CD8-positive, alpha-beta memory T cell (primary cell): ENCODE measurements around the gene ZBED4. TPM values are rescaled to one million over a fixed set of nuclear protein-coding genes. Genes with fewer than 3 reads are reported as not detected.

ENCODE experiments used
- CTCF ChIA-PET: fragments of 350-600 bp; sonication (Branson Sonifier 250); formaldehyde crosslinking; loops from one replicate; lab custom pipeline; 2021; ENCODE audit warnings: antibody characterized with exemption; lab: Charles Lee
- POLR2A ChIA-PET: fragments of 350-600 bp; sonication (Branson Sonifier 250); formaldehyde crosslinking; loops from one replicate; lab custom pipeline; 2021; ENCODE audit warnings: antibody characterized with exemption; lab: Charles Lee
- DNase-seq, 5 donors: peaks; one replicate each; pipeline versions ENCODE4 v3.0.0 to v3.0.0-alpha.2; 2020 to 2022; ENCODE audit warnings: mixed read lengths in 1 of 5
- H3K27ac ChIP-seq: one replicate; pipeline ENCODE4 v1.7.0; 2013; ENCODE audit warnings: low read depth, mild to moderate bottlenecking, low read length, moderate library complexity
- H3K27me3 ChIP-seq: 2 replicates; pipeline ENCODE4 v1.7.0; 2013; ENCODE audit warnings: low read length, mild to moderate bottlenecking; ENCODE audit not compliant: insufficient read depth, poor library complexity, severe bottlenecking
- H3K36me3 ChIP-seq: 2 replicates; pipeline ENCODE4 v1.7.0; 2013; ENCODE audit warnings: mild to moderate bottlenecking, low read length, moderate library complexity; ENCODE audit not compliant: insufficient read depth
- H3K4me1 ChIP-seq: 2 replicates; pipeline ENCODE4 v1.7.0; 2013; ENCODE audit warnings: mild to moderate bottlenecking, low read length, moderate library complexity; ENCODE audit not compliant: insufficient read depth
- H3K4me3 ChIP-seq: 2 replicates; pipeline ENCODE4 v1.7.0; 2013; ENCODE audit warnings: mild to moderate bottlenecking, low read length
- H3K9me3 ChIP-seq: 2 replicates; pipeline ENCODE4 v1.7.0; 2013; ENCODE audit warnings: mild to moderate bottlenecking, low read length
- H3K27ac Mint-ChIP-seq, 8 donors: one replicate each; pipeline ENCODE4 v1.8.0; 2020 to 2021; ENCODE audit warnings: mixed read lengths in 8 of 8, mild to moderate bottlenecking in 6 of 8, inconsistent platforms in 3 of 8, moderate library complexity in 3 of 8
- H3K27me3 Mint-ChIP-seq, 2 donors: one replicate each; pipeline ENCODE4 v1.8.0; 2020 to 2021; ENCODE audit warnings: mixed read lengths in 2 of 2, mild to moderate bottlenecking in 1 of 2, moderate library complexity in 1 of 2
- H3K36me3 Mint-ChIP-seq, 3 donors: one replicate each; pipeline ENCODE4 v1.8.0; 2020 to 2021; ENCODE audit warnings: mixed read lengths in 3 of 3, inconsistent platforms in 1 of 3, mild to moderate bottlenecking in 1 of 3
- H3K4me1 Mint-ChIP-seq, 3 donors: one replicate each; pipeline ENCODE4 v1.8.0; 2020 to 2021; ENCODE audit warnings: mixed read lengths in 3 of 3, inconsistent platforms in 1 of 3, mild to moderate bottlenecking in 1 of 3
- H3K4me3 Mint-ChIP-seq, 7 donors: one replicate each; pipeline ENCODE4 v1.8.0; 2020 to 2021; ENCODE audit warnings: mixed read lengths in 7 of 7, mild to moderate bottlenecking in 6 of 7, moderate library complexity in 4 of 7, inconsistent platforms in 2 of 7
- H3K9me3 Mint-ChIP-seq, 5 donors: one replicate each; pipeline ENCODE4 v1.8.0; 2020 to 2022; ENCODE audit warnings: mixed read lengths in 5 of 5, mild to moderate bottlenecking in 3 of 5, moderate library complexity in 2 of 5, inconsistent platforms in 1 of 5
- polyA plus RNA-seq: library from polyadenylated mRNA; unstranded; fragments of 300-500 nt; fragmentation: Illumina TruSeq; gene quantifications from one replicate; pipeline ENCODE4 v1.2.3, GENCODE V29; 2021
- total RNA-seq, 2 experiments: library from RNA; stranded (reverse); gene quantifications; one replicate each; pipeline ENCODE4 v1.2.3, GENCODE V29; 2021

Gene ZBED4
- total and polyA plus RNA-seq, 3 experiments from 2014 or later = 11.1 to 24.3 (median 24.2) TPM

DNA sequence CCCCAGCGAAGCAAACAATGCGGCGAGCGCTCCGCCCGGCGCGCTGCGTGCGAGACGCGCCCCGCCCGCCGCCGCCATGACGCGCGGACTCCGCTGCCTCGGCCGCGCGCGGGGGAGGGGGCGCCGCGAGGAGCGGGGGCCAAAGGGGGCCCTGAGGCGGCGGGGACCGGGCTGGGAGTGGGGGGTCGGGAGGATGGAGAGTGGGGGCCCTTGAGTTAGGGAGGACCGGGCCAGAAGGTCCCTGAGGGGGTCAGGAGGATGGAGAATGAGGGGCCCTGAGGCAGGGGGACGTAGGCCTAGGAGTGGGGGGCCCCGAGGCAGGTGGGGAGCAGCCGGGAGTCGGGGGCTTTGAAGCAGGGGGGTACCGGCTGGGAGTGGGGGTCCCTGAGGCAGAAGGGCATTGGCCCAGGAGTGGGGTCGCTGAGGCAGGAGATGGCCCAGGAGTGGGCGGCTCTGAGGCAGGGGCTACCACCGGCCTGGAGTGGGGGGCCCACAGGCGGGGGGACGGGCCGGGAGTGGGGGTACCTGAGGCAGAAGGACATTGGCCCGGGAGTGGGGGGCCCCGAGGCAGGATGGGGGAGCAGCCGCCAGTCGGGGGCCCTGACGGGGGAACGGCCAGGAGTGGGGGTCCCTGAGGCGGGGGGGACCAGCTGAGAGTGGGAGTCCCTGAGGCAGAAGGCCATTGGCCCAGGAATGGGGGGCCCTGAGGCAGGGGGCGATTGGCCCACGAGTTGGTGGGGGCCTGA is 25.6 kb upstream of the ZBED4 start, which contains the start of gene BRD1:
TSS of gene BRD1 (minus strand) at position 21 of the 746 bp plus-strand sequence. CDS start 3,556 bp downstream, outside the sequence.
- H3K36me3 Mint-ChIP-seq = peaks cover 4 to 35% (median 9%) of the 10 kb centered on the region in 3 donors
- Histone ChIP-seq H3K27ac (peak within 1 kb of the TSS; percentile 78), H3K4me1 (peaks cover 28% of the 10 kb centered on the region), H3K9me3 (no peaks in the 10 kb centered on the region), H3K27me3 (no peaks in the 10 kb centered on the region), H3K36me3 (peaks cover 5% of the 10 kb centered on the region), H3K4me3 (peak within 1 kb of the TSS; percentile 84)
- H3K4me3 Mint-ChIP-seq = peak within 1 kb of the TSS; percentile 91 to 98 (median 93)
- H3K4me1 Mint-ChIP-seq = peaks cover 32 to 48% (median 39%) of the 10 kb centered on the region in 3 donors
- peak within 1 kb of the TSS; percentile 85 to 98 (median 96) for H3K27ac Mint-ChIP-seq
- ChIA-PET CTCF (interaction anchor here (1.2 kb wide), 1 partner anchor 203 kb away, joined by 3 read pairs; no protein-coding TSS in a partner anchor), POLR2A (no interaction called here)
- H3K9me3 Mint-ChIP-seq = no peaks in the 10 kb centered on the region
- DNase-seq = peak; percentile 23 to 65 (median 55)
- peaks cover 0 to 4% of the 10 kb centered on the region in 2 donors for H3K27me3 Mint-ChIP-seq

DNA sequence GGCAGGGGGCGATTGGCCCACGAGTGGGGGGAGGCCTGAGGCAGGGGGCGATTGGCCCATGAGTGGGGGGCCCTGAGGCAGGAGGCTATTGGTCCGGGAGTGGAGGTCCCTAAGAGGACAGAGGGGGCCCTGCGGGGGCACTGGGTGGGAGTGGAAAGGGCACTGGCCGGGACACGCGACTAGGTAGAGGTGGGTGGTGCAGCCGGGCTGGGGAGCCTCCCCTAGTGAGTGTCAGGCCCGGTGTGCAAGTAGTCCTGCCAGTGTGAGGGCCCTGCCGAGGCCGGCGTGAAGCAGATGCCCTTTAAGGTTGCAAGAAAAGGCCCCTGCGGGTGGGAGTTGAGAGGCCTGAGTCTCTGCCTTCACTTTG is 25.1 kb upstream of the ZBED4 start:
- H3K27ac ChIP-seq = no peak overlapping the region
- Mint-ChIP-seq H3K9me3 (no peaks in the 10 kb centered on the region), H3K36me3 (peaks cover 4 to 30% (median 9%) of the 10 kb centered on the region in 3 donors), H3K27ac (peak overlapping the region in 6 of 8 donors; percentile 47 to 85 (median 64)), H3K4me3 (peak overlapping the region; percentile 48 to 80 (median 67)), H3K27me3 (peaks cover 0 to 6% of the 10 kb centered on the region in 2 donors), H3K4me1 (peaks cover 31 to 43% (median 38%) of the 10 kb centered on the region in 3 donors)
- no peak for DNase-seq
- H3K4me3 ChIP-seq = no peak overlapping the region
- POLR2A ChIA-PET = no interaction called here
- peaks cover 28% of the 10 kb centered on the region for H3K4me1 ChIP-seq
- CTCF ChIA-PET = interaction anchor here (1.2 kb wide), 1 partner anchor 202 kb away, joined by 3 read pairs; no protein-coding TSS in a partner anchor
- no peaks in the 10 kb centered on the region for H3K27me3 ChIP-seq
- H3K9me3 ChIP-seq = no peaks in the 10 kb centered on the region
- no peaks in the 10 kb centered on the region for H3K36me3 ChIP-seq

DNA sequence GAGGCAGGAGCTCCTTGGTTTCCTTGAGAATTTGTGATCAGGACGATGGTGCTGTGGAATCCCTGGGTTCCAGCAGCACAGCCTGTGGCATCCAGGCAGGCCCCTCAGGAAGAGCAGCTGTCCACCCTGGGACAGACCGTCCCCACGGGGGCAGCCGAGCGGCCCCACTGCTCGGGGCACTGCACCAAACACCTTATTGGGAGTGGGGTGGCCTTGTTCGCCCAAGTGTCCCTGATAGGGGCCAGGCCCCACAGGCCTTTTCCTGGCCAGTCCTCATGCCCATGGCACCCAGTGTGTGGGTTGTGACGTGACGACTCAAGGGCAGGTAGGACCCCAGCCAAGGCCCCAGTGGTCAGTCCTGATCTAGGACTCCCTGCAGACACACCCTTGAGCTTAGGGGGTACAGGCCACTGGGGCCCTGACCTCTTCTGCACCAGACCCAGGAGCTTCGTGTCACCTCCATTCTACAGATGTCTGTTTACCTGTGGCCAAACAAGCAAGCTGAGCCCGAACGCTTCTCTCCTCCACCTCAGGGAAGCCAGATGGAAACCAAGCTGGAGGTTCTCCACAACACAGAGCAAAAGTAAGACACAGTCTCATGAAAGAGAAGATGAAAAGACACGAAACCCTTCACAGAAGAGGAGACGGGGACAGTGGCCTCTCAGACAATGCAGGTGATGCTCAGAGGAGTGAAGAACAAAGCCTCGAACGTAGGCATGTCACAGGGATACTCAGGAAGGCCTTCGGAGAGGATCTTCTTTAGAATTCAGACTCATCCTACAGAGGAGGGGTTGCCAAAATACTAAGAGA is 24.4 kb upstream of the ZBED4 start:
- Histone ChIP-seq H3K27me3 (no peaks in the 10 kb centered on the region), H3K36me3 (no peaks in the 10 kb centered on the region), H3K4me1 (peaks cover 23% of the 10 kb centered on the region), H3K4me3 (no peak overlapping the region), H3K9me3 (no peaks in the 10 kb centered on the region), H3K27ac (no peak overlapping the region)
- peaks cover 0 to 23% (median 4%) of the 10 kb centered on the region in 3 donors for H3K36me3 Mint-ChIP-seq
- no peak for DNase-seq
- ChIA-PET CTCF (interaction anchor here (0.8 to 1.2 kb wide), 2 partner anchors 9 to 201 kb away, joined by 3 read pairs; no protein-coding TSS in a partner anchor), POLR2A (no interaction called here)
- peaks cover 24 to 36% (median 31%) of the 10 kb centered on the region in 3 donors for H3K4me1 Mint-ChIP-seq
- H3K27me3 Mint-ChIP-seq = peaks cover 0 to 6% of the 10 kb centered on the region in 2 donors
- peak overlapping the region; percentile 48 to 85 (median 67) for H3K4me3 Mint-ChIP-seq
- H3K9me3 Mint-ChIP-seq = no peaks in the 10 kb centered on the region
- H3K27ac Mint-ChIP-seq = peak overlapping the region; percentile 50 to 91 (median 81)

- Histone ChIP-seq H3K27me3 (no peaks in the 10 kb centered on the region), H3K36me3 (no peaks in the 10 kb centered on the region), H3K4me3 (no peak overlapping the region), H3K4me1 (peaks cover 11% of the 10 kb centered on the region), H3K27ac (no peak overlapping the region), H3K9me3 (no peaks in the 10 kb centered on the region)
- no peak for DNase-seq
- CTCF ChIA-PET = no interaction called here
- peaks cover 0 to 2% (median 0%) of the 10 kb centered on the region in 3 donors for H3K36me3 Mint-ChIP-seq
- H3K27me3 Mint-ChIP-seq = peaks cover 0 to 2% of the 10 kb centered on the region in 2 donors
- H3K27ac Mint-ChIP-seq = no peak overlapping the region
- POLR2A ChIA-PET = no interaction called here
- peak overlapping the region in 1 of 7 donors; percentile 54 for H3K4me3 Mint-ChIP-seq
- no peaks in the 10 kb centered on the region for H3K9me3 Mint-ChIP-seq
- H3K4me1 Mint-ChIP-seq = peaks cover 9 to 25% (median 18%) of the 10 kb centered on the region in 3 donors
Observed at GRCh38 chr22:49833340-49834007, 20.2 kb upstream of the ZBED4 start.

GRCh38 chr22:49838771-49839717 is 14.6 kb upstream of the ZBED4 start:
- Mint-ChIP-seq H3K36me3 (no peaks in the 10 kb centered on the region), H3K27me3 (no peaks in the 10 kb centered on the region), H3K9me3 (no peaks in the 10 kb centered on the region), H3K27ac (peak overlapping the region; percentile 84 to 99 (median 96)), H3K4me3 (peak overlapping the region; percentile 64 to 82 (median 76)), H3K4me1 (peaks cover 18 to 33% (median 25%) of the 10 kb centered on the region in 3 donors)
- DNase-seq = peak; percentile 83 to 94 (median 93)
- Histone ChIP-seq H3K27ac (peak overlapping the region; percentile 78), H3K27me3 (no peaks in the 10 kb centered on the region), H3K4me3 (peak overlapping the region; percentile 52), H3K4me1 (peaks cover 27% of the 10 kb centered on the region), H3K36me3 (no peaks in the 10 kb centered on the region), H3K9me3 (no peaks in the 10 kb centered on the region)
- POLR2A ChIA-PET = interaction anchor here (0.6 to 1.0 kb wide), 4 partner anchors 9 to 78 kb away, joined by 3 to 5 read pairs (median 3); no protein-coding TSS in a partner anchor
- CTCF ChIA-PET = interaction anchor here (0.9 to 1.7 kb wide), 6 partner anchors 10 to 98 kb away, joined by 3 to 5 read pairs (median 3); no protein-coding TSS in a partner anchor

DNA sequence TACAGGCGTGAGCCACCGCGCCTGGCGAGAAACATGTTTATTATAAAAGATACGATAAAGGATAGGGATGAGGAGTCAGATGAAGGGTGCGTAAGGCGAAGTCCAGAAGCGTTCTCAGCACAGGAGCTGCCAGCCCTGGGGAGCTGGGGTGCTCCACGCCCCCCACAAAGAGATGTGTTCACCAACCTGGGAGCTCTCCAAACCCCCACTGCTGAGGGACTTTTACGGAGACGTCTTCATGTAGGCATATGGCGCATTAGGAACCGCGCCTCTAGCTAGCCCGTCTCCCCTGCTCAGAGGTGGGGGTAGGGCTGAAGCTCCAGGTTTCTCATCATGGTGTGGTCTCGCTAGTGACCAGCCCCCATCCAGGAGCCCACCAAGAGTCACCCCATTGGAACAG is 8.4 kb upstream of the ZBED4 start:
- H3K27ac Mint-ChIP-seq = no peak overlapping the region
- peaks cover 10% of the 10 kb centered on the region for H3K4me1 ChIP-seq
- no peak overlapping the region for H3K4me3 Mint-ChIP-seq
- H3K9me3 ChIP-seq = no peaks in the 10 kb centered on the region
- H3K4me3 ChIP-seq = no peak overlapping the region
- H3K36me3 ChIP-seq = no peaks in the 10 kb centered on the region
- peaks cover 0 to 8% of the 10 kb centered on the region in 2 donors for H3K27me3 Mint-ChIP-seq
- no peak overlapping the region for H3K27ac ChIP-seq
- DNase-seq = no peak
- H3K36me3 Mint-ChIP-seq = no peaks in the 10 kb centered on the region
- H3K4me1 Mint-ChIP-seq = peaks cover 3 to 16% (median 4%) of the 10 kb centered on the region in 3 donors
- no peaks in the 10 kb centered on the region for H3K27me3 ChIP-seq
- CTCF ChIA-PET = no interaction called here
- POLR2A ChIA-PET = no interaction called here
- H3K9me3 Mint-ChIP-seq = no peaks in the 10 kb centered on the region
